Spleen (tissue), 7 donors: Measurements from ENCODE around the gene WWTR1.

Experiments
- CTCF ChIP-seq, 11 experiments: fragments of 200-600 bp in 7 of 11; fragments of 450-650 bp in 4 of 11; sonication (generic) in 4 of 11; IDR thresholded peaks in 8 of 11; conservative IDR thresholded peaks in 3 of 11; 1 replicate in 7 of 11; 2 replicates in 4 of 11; pipeline versions ENCODE4 v1.4.0 to v1.8.0; 2016 to 2021; ENCODE audit warnings: antibody characterized with exemption in 11 of 11, inconsistent platforms in 4 of 11, mild to moderate bottlenecking in 1 of 11
- POLR2A ChIP-seq, 3 donors: fragments of 450-650 bp; IDR thresholded peaks; one replicate each; pipeline ENCODE4 v1.5.1; 2017; ENCODE audit warnings: antibody characterized with exemption in 3 of 3, mild to moderate bottlenecking in 1 of 3
- donor health status: DM: no; HTN: no; CAD: no; lungs with moderate emphysema.
- donor health status: DM: no; HTN: no; CAD: no.
- donor health status: DM: no; HTN: no; CAD: no.

GRCh38 chr3:149511040-149511626 lies 146.7 kb downstream of the WWTR1 start:
- TF ChIP-seq CTCF (IDR thresholded peaks at IDR 0.05 in 8 of 11, conservative IDR thresholded peaks at IDR 0.05 in 3 of 11) (no peak), POLR2A (IDR thresholded peaks at IDR 0.05) (no peak)
